Peyer's patch (tissue), 4 donors: Measurements from ENCODE around the gene C15orf62.

Source experiments
- CTCF ChIP-seq, 6 experiments: fragments of 450-650 bp in 4 of 6; fragments of 200-600 bp in 2 of 6; sonication (generic) in 1 of 6; IDR thresholded peaks; one replicate each; pipeline ENCODE4 v1.5.1; 2017 to 2019; ENCODE audit warnings: antibody characterized with exemption in 6 of 6, mild to moderate bottlenecking in 3 of 6, moderate library complexity in 1 of 6
- POLR2A ChIP-seq, 2 donors: fragments of 450-650 bp; IDR thresholded peaks; one replicate each; pipeline ENCODE4 v1.5.1; 2017; ENCODE audit warnings: antibody characterized with exemption in 2 of 2, mild to moderate bottlenecking in 2 of 2, moderate library complexity in 2 of 2

- no peak for TF ChIP-seq CTCF (IDR thresholded peaks at IDR 0.05)
- TF ChIP-seq POLR2A (IDR thresholded peaks at IDR 0.05) = no peak
Observed at GRCh38 chr15:40749151-40749630, 20.6 kb upstream of the C15orf62 start.
